HTR-8/SVneo (cell line): Measurements from ENCODE around the gene RXYLT1.

Experiments used
- DNase-seq: peaks from one replicate; pipeline ENCODE4 v3.0.0; 2011; ENCODE audit warnings: low spot score, mixed read lengths; ENCODE audit not compliant: insufficient read length
- FAIRE-seq: peaks from 2 replicates; lab custom pipeline; 2011; peaks lifted over from hg19 to GRCh38; lab: Jason Lieb, UNC

RXYLT1 gene

GRCh38 chr12:63795032-63795687 is 15.5 kb downstream of the RXYLT1 start:
- DNase-seq, result no peak
- FAIRE-seq, result no peak

GRCh38 chr12:63795944-63796343 is 16.2 kb downstream of the RXYLT1 start:
- DNase-seq, result no peak
- FAIRE-seq, result no peak

- DNase-seq (peak; percentile 41), FAIRE-seq (no peak)
These were observed 22.4 kb downstream of the RXYLT1 start for GRCh38 chr12:63802012-63802608.

GRCh38 chr12:63804746-63805145 is 25.0 kb downstream of the RXYLT1 start:
- DNase-seq, result no peak
- no peak for FAIRE-seq

GRCh38 chr12:63805704-63806672 is 26.3 kb downstream of the RXYLT1 start:
- no peak for FAIRE-seq
- no peak for DNase-seq

GRCh38 chr12:63808631-63809030 is 28.9 kb downstream of the RXYLT1 start:
- DNase-seq, result no peak
- no peak for FAIRE-seq

- no peak for DNase-seq
- FAIRE-seq, result no peak
These were observed 29.9 kb downstream of the RXYLT1 start for GRCh38 chr12:63809566-63809965.

- DNase-seq, result no peak
- FAIRE-seq, result no peak
These were observed 31.6 kb downstream of the RXYLT1 start for GRCh38 chr12:63811334-63811733.

- no peak for DNase-seq
These were observed 32.0 kb downstream of the RXYLT1 start for GRCh38 chr12:63811755-63812154.

GRCh38 chr12:63814146-63814772 is 34.5 kb downstream of the RXYLT1 start:
- DNase-seq (no peak), FAIRE-seq (no peak)

More at GRCh38 chr12:63811755-63812154, 32.0 kb downstream of the RXYLT1 start:
- FAIRE-seq, result no peak

- FAIRE-seq, result no peak
- DNase-seq, result no peak
These were observed 35.8 kb downstream of the RXYLT1 start for GRCh38 chr12:63815482-63815852.

- FAIRE-seq (no peak), DNase-seq (no peak)
These were observed 36.3 kb downstream of the RXYLT1 start for GRCh38 chr12:63816031-63816430.

- DNase-seq, result no peak
- FAIRE-seq, result no peak
These were observed 40.7 kb downstream of the RXYLT1 start for GRCh38 chr12:63820427-63820826.

GRCh38 chr12:63821781-63822251 is 42.1 kb downstream of the RXYLT1 start:
- DNase-seq, result no peak
- no peak for FAIRE-seq

- DNase-seq (peak; percentile 51), FAIRE-seq (peak; percentile 59)
These were observed 42.6 kb downstream of the RXYLT1 start for GRCh38 chr12:63822352-63822751.

GRCh38 chr12:63823040-63823439 is 43.3 kb downstream of the RXYLT1 start:
- no peak for DNase-seq
- peak; percentile 44 for FAIRE-seq

- FAIRE-seq, result no peak
- peak; percentile 69 for DNase-seq
These were observed 46.4 kb downstream of the RXYLT1 start for GRCh38 chr12:63826006-63826585.

GRCh38 chr12:63828867-63829266 is 49.2 kb downstream of the RXYLT1 start:
- DNase-seq, result no peak
- FAIRE-seq, result no peak

- DNase-seq (no peak), FAIRE-seq (no peak)
These were observed 56.3 kb downstream of the RXYLT1 start for GRCh38 chr12:63836046-63836445.

GRCh38 chr12:63836936-63837335 is 57.2 kb downstream of the RXYLT1 start:
- DNase-seq (no peak), FAIRE-seq (no peak)
